ENCODE data around the gene ANGPT4. TPM values are rescaled to one million over a fixed set of nuclear protein-coding genes. Genes with fewer than 3 reads are reported as not detected.
"Not testable (repeated sequence)": the region's sequence is repeated elsewhere in the genome, so short reads cannot be mapped to it uniquely, and the experiment has no call there.

The ANGPT4 gene
- total and polyA plus RNA-seq, 4 donors = 0.02 to 0.67 (median 0.65) TPM; not detected in 1

GRCh38 chr20:904039-904545, 12.0 kb downstream of the ANGPT4 start:
- WGBS, 2 donors = 85 to 91% methylated on average over 2 of the region's 2 CpGs
- Histone ChIP-seq H3K4me3 (no peak overlapping the region), H3K9ac (ENCODE audit: insufficient read depth in 1 of 2, low read length in 2 of 2) (no peak overlapping the region), H3K27ac (ENCODE audit: low read depth in 1 of 2, low read length in 1 of 2) (no peak overlapping the region), H3K9me3 (ENCODE audit: control insufficient read depth in 4 of 4, insufficient read depth in 3 of 4, low read length in 3 of 4) (peaks cover 0 to 2% (median 0%) of the 10 kb centered on the region in 4 donors), H3K36me3 (ENCODE audit: control insufficient read depth in 4 of 4, insufficient read depth in 4 of 4, low read length in 4 of 4) (no peaks in the 10 kb centered on the region), H3K27me3 (ENCODE audit: control insufficient read depth in 3 of 3, insufficient read depth in 3 of 3, low read length in 2 of 3) (no peaks in the 10 kb centered on the region), H3K4me1 (ENCODE audit: control insufficient read depth in 5 of 5, insufficient read depth in 5 of 5, low read length in 5 of 5) (no peaks in the 10 kb centered on the region)
- ATAC-seq (ENCODE audit: insufficient read depth, low FRiP score) = no peak
- DNase-seq = no peak
- TF ChIP-seq, protein P1, sequence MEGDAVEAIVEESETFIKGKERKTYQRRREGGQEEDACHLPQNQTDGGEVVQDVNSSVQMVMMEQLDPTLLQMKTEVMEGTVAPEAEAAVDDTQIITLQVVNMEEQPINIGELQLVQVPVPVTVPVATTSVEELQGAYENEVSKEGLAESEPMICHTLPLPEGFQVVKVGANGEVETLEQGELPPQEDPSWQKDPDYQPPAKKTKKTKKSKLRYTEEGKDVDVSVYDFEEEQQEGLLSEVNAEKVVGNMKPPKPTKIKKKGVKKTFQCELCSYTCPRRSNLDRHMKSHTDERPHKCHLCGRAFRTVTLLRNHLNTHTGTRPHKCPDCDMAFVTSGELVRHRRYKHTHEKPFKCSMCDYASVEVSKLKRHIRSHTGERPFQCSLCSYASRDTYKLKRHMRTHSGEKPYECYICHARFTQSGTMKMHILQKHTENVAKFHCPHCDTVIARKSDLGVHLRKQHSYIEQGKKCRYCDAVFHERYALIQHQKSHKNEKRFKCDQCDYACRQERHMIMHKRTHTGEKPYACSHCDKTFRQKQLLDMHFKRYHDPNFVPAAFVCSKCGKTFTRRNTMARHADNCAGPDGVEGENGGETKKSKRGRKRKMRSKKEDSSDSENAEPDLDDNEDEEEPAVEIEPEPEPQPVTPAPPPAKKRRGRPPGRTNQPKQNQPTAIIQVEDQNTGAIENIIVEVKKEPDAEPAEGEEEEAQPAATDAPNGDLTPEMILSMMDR (IDR thresholded peaks at IDR 0.05; ENCODE audit: control extremely low read depth, extremely low read depth) = no peak

DNA sequence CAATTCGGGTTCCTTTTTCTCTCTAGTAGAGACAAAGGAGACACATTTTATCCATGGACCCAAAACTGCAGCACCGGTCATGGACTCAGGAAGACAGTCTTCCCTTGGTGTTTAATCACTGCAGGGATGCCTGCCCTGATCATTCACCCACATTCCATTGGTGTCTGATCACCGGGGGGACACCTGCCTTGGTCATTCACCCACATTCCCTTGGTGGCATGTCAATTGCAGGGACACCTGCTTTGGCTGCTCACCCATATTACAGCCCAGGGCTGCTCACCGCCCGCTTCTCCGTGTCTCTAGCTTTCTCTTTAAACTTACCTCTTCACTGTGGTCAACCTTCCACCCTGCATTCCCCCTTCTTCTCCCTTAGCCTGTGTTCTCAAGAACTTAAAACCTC, 18.7 kb downstream of the ANGPT4 start:
- H3K9me3 ChIP-seq (ENCODE audit: control insufficient read depth in 4 of 4, insufficient read depth in 3 of 4, low read length in 3 of 4); H3K4me1 ChIP-seq (ENCODE audit: control insufficient read depth in 5 of 5, insufficient read depth in 5 of 5, low read length in 5 of 5); H3K27ac ChIP-seq (ENCODE audit: low read depth in 1 of 2, low read length in 1 of 2); DNase-seq; H3K27me3 ChIP-seq (ENCODE audit: control insufficient read depth in 3 of 3, insufficient read depth in 3 of 3, low read length in 2 of 3); H3K9ac ChIP-seq (ENCODE audit: insufficient read depth in 1 of 2, low read length in 2 of 2); H3K4me3 ChIP-seq; ATAC-seq (ENCODE audit: insufficient read depth, low FRiP score); H3K36me3 ChIP-seq (ENCODE audit: control insufficient read depth in 4 of 4, insufficient read depth in 4 of 4, low read length in 4 of 4): not testable (repeated sequence)
- WGBS, 2 donors = 86 to 89% methylated on average over 6 of the region's 6 CpGs

GRCh38 chr20:896501-897025, 19.6 kb downstream of the ANGPT4 start:
- no peaks in the 10 kb centered on the region for H3K4me1 ChIP-seq (ENCODE audit: control insufficient read depth in 5 of 5, insufficient read depth in 5 of 5, low read length in 5 of 5)
- no peak overlapping the region for H3K27ac ChIP-seq (ENCODE audit: low read depth in 1 of 2, low read length in 1 of 2)
- no peak overlapping the region for H3K9ac ChIP-seq (ENCODE audit: insufficient read depth in 1 of 2, low read length in 2 of 2)
- H3K4me3 ChIP-seq = no peak overlapping the region
- H3K9me3 ChIP-seq (ENCODE audit: control insufficient read depth in 4 of 4, insufficient read depth in 3 of 4, low read length in 3 of 4) = peaks cover 0 to 3% (median 0%) of the 10 kb centered on the region in 4 donors
- H3K36me3 ChIP-seq (ENCODE audit: control insufficient read depth in 4 of 4, insufficient read depth in 4 of 4, low read length in 4 of 4) = no peaks in the 10 kb centered on the region
- H3K27me3 ChIP-seq (ENCODE audit: control insufficient read depth in 3 of 3, insufficient read depth in 3 of 3, low read length in 2 of 3) = peaks cover 0 to 2% (median 0%) of the 10 kb centered on the region in 3 donors
- WGBS, 2 donors = 91 to 92% methylated on average over 6 of the region's 6 CpGs
- ATAC-seq (ENCODE audit: insufficient read depth, low FRiP score) (no peak), DNase-seq (no peak)
- TF ChIP-seq, protein P1 (IDR thresholded peaks at IDR 0.05; ENCODE audit: control extremely low read depth, extremely low read depth) = no peak

- not testable (repeated sequence) for H3K4me3 ChIP-seq; ATAC-seq (ENCODE audit: insufficient read depth, low FRiP score); H3K36me3 ChIP-seq (ENCODE audit: control insufficient read depth in 4 of 4, insufficient read depth in 4 of 4, low read length in 4 of 4); H3K9ac ChIP-seq (ENCODE audit: insufficient read depth in 1 of 2, low read length in 2 of 2); DNase-seq; H3K9me3 ChIP-seq (ENCODE audit: control insufficient read depth in 4 of 4, insufficient read depth in 3 of 4, low read length in 3 of 4); H3K27me3 ChIP-seq (ENCODE audit: control insufficient read depth in 3 of 3, insufficient read depth in 3 of 3, low read length in 2 of 3); H3K27ac ChIP-seq (ENCODE audit: low read depth in 1 of 2, low read length in 1 of 2); H3K4me1 ChIP-seq (ENCODE audit: control insufficient read depth in 5 of 5, insufficient read depth in 5 of 5, low read length in 5 of 5)
- 75 to 96% methylated on average over 5 of the region's 5 CpGs for WGBS, 2 donors
Observed at GRCh38 chr20:892371-892770, 23.8 kb downstream of the ANGPT4 start.
